CD4-positive, alpha-beta memory T cell (primary cell): Measurements from ENCODE around the gene A4GALT. TPM values are rescaled to one million over a fixed set of nuclear protein-coding genes. Genes with fewer than 3 reads are reported as not detected.
A peak's percentile ranks its signal among the peaks of the same experiment; 100 is the strongest.

Source experiments
- CTCF ChIA-PET: fragments of 350-600 bp; sonication (Branson Sonifier 250); formaldehyde crosslinking; loops from one replicate; lab custom pipeline; 2021; ENCODE audit warnings: inconsistent platforms; ENCODE audit not compliant: partially characterized antibody; lab: Charles Lee
- POLR2A ChIA-PET: fragments of 350-600 bp; sonication (Branson Sonifier 250); formaldehyde crosslinking; loops from one replicate; lab custom pipeline; 2021; ENCODE audit not compliant: partially characterized antibody; lab: Charles Lee
- DNase-seq, 5 donors: peaks; one replicate each; pipeline versions ENCODE4 v3.0.0 to v3.0.0-alpha.2; 2020 to 2022; ENCODE audit warnings: mixed read lengths in 1 of 5
- H3K27ac ChIP-seq: one replicate; pipeline ENCODE4 v1.7.0; 2013; ENCODE audit warnings: low read depth, low read length
- H3K27me3 ChIP-seq: 2 replicates; pipeline ENCODE4 v1.7.0; 2013; ENCODE audit warnings: mild to moderate bottlenecking, low read length, moderate library complexity; ENCODE audit not compliant: insufficient read depth
- H3K36me3 ChIP-seq: 2 replicates; pipeline ENCODE4 v1.7.0; 2013; ENCODE audit warnings: mild to moderate bottlenecking, low read length, moderate library complexity; ENCODE audit not compliant: insufficient read depth
- H3K4me1 ChIP-seq: 2 replicates; pipeline ENCODE4 v1.7.0; 2013; ENCODE audit warnings: mild to moderate bottlenecking, low read length, moderate library complexity; ENCODE audit not compliant: insufficient read depth
- H3K4me3 ChIP-seq, 2 donors: one replicate each; pipeline ENCODE4 v1.7.0; 2013; ENCODE audit warnings: low read length in 2 of 2, mild to moderate bottlenecking in 1 of 2
- H3K9me3 ChIP-seq, 2 donors: one replicate each; pipeline ENCODE4 v1.7.0; 2013; ENCODE audit warnings: low read length in 2 of 2, control low read depth in 1 of 2; ENCODE audit not compliant: control insufficient read depth in 1 of 2
- H3K27ac Mint-ChIP-seq, 7 donors: one replicate each; pipeline ENCODE4 v1.8.0; 2020 to 2021; ENCODE audit warnings: mixed read lengths in 7 of 7, mild to moderate bottlenecking in 6 of 7, inconsistent platforms in 3 of 7, moderate library complexity in 3 of 7
- H3K27me3 Mint-ChIP-seq, 2 donors: one replicate each; pipeline ENCODE4 v1.8.0; 2020 to 2021; ENCODE audit warnings: mixed read lengths in 2 of 2
- H3K36me3 Mint-ChIP-seq, 2 donors: one replicate each; pipeline ENCODE4 v1.8.0; 2020 to 2021; ENCODE audit warnings: mixed read lengths in 2 of 2, inconsistent platforms in 1 of 2, mild to moderate bottlenecking in 1 of 2
- H3K4me1 Mint-ChIP-seq, 4 donors: one replicate each; pipeline ENCODE4 v1.8.0; 2020 to 2021; ENCODE audit warnings: mixed read lengths in 4 of 4, mild to moderate bottlenecking in 1 of 4
- H3K4me3 Mint-ChIP-seq, 8 donors: one replicate each; pipeline ENCODE4 v1.8.0; 2020 to 2021; ENCODE audit warnings: mixed read lengths in 8 of 8, mild to moderate bottlenecking in 7 of 8, moderate library complexity in 6 of 8, inconsistent platforms in 3 of 8
- H3K9me3 Mint-ChIP-seq, 8 donors: one replicate each; pipeline ENCODE4 v1.8.0; 2020 to 2021; ENCODE audit warnings: mixed read lengths in 8 of 8, mild to moderate bottlenecking in 5 of 8, inconsistent platforms in 3 of 8, moderate library complexity in 1 of 8
- intact Hi-C: fragments of 100-400 bp; cut with micrococcal nuclease; formaldehyde crosslinking; loops from one replicate; pipeline ENCODE4 v1.15.1; 2023
- polyA plus RNA-seq, 2 donors: library from polyadenylated mRNA; unstranded; fragments of 300-500 nt; fragmentation: Illumina TruSeq; gene quantifications; one replicate each; pipeline ENCODE4 v1.2.3, GENCODE V29; 2021
- total RNA-seq, 2 experiments: library from RNA; stranded (reverse); gene quantifications; one replicate each; pipeline ENCODE4 v1.2.3, GENCODE V29; 2021

Gene A4GALT
- total and polyA plus RNA-seq, 4 experiments from 2014 or later = 0.15 TPM; not detected in 3

- Mint-ChIP-seq H3K4me3 (no peak overlapping the region), H3K4me1 (peaks cover 15 to 38% (median 26%) of the 10 kb centered on the region in 4 donors), H3K27me3 (no peaks in the 10 kb centered on the region), H3K9me3 (no peaks in the 10 kb centered on the region), H3K27ac (peak overlapping the region in 1 of 7 donors; percentile 19), H3K36me3 (no peaks in the 10 kb centered on the region)
- intact Hi-C loops = no loop called here
- ChIA-PET CTCF (interaction anchor here (1.5 kb wide), 1 partner anchor 18 kb away, joined by 5 read pairs; no protein-coding TSS in a partner anchor), POLR2A (interaction anchor here (1.4 kb wide), 1 partner anchor 27 kb away, joined by 3 read pairs; no protein-coding TSS in a partner anchor)
- no peak for DNase-seq
- Histone ChIP-seq H3K4me1 (peaks cover 40% of the 10 kb centered on the region), H3K36me3 (no peaks in the 10 kb centered on the region), H3K27me3 (no peaks in the 10 kb centered on the region), H3K27ac (no peak overlapping the region), H3K9me3 (no peaks in the 10 kb centered on the region), H3K4me3 (no peak overlapping the region)
Observed at GRCh38 chr22:42642806-42643633, 77.7 kb downstream of the A4GALT start.

Other genes with a start within 250 kb of the A4GALT start
- gene RRP7A, start 201.1 kb downstream of the A4GALT start, total RNA-seq = 100 to 1,000 TPM in 1 of 2 experiments, 10 to 100 TPM in 1; 98.1 to 104 TPM
- 10 to 100 TPM; 56.9 to 57.6 TPM for gene RRP7A, start 201.1 kb downstream of the A4GALT start, polyA plus RNA-seq
- gene SERHL2, start 166.9 kb downstream of the A4GALT start, total RNA-seq = under 1 TPM; 0.36 to 0.81 TPM
- under 1 TPM in 1 of 2 donors, not detected in 1; 0.26 TPM for gene SERHL2, start 166.9 kb downstream of the A4GALT start, polyA plus RNA-seq
- 10 to 100 TPM; 80.6 to 82.3 TPM for gene POLDIP3, start 106.0 kb downstream of the A4GALT start, total RNA-seq
- gene POLDIP3, start 106.0 kb downstream of the A4GALT start, polyA plus RNA-seq = 10 to 100 TPM; 66.1 to 74.9 TPM
- 1 to 10 TPM; 1.9 to 2.1 TPM for gene ATP5MGL, start 80.3 kb downstream of the A4GALT start, total RNA-seq
- under 1 TPM in 1 of 2 donors, not detected in 1; 0.78 TPM for gene ATP5MGL, start 80.3 kb downstream of the A4GALT start, polyA plus RNA-seq
- 10 to 100 TPM; 42.7 to 43.2 TPM for gene CYB5R3, start 71.5 kb downstream of the A4GALT start, total RNA-seq
- gene CYB5R3, start 71.5 kb downstream of the A4GALT start, polyA plus RNA-seq = 10 to 100 TPM; 46.4 to 91.1 TPM
- gene ARFGAP3, start 136.4 kb upstream of the A4GALT start, total RNA-seq = 10 to 100 TPM; 44.7 to 45.7 TPM
- 10 to 100 TPM; 38.4 to 49.0 TPM for gene ARFGAP3, start 136.4 kb upstream of the A4GALT start, polyA plus RNA-seq